HEK293 (cell line): Measurements from ENCODE around the gene CDH23.

Source experiments
- CTCF ChIP-seq: fragments of 450-650 bp; formaldehyde crosslinking; IDR thresholded peaks from 2 replicates; pipeline ENCODE4 v1.5.1; 2016; ENCODE audit warnings: missing biosample characterization, missing genetic modification characterization
- GLI4 ChIP-seq: fragments of 450-650 bp; formaldehyde crosslinking; IDR thresholded peaks from 2 replicates; pipeline ENCODE4 v1.5.1; 2016; ENCODE audit warnings: missing biosample characterization, missing genetic modification characterization
- REST ChIP-seq: fragments of 450-650 bp; formaldehyde crosslinking; IDR thresholded peaks from 2 replicates; pipeline ENCODE4 v1.5.1; 2016; ENCODE audit warnings: missing biosample characterization, missing genetic modification characterization
- ZNF114 ChIP-seq: fragments of 450-650 bp; formaldehyde crosslinking; IDR thresholded peaks from 2 replicates; pipeline ENCODE4 v1.5.0; 2017; ENCODE audit warnings: missing biosample characterization, missing genetic modification characterization
- ZNF155 ChIP-seq: fragments of 450-650 bp; formaldehyde crosslinking; IDR thresholded peaks from 2 replicates; pipeline ENCODE4 v1.5.1; 2016; ENCODE audit warnings: missing biosample characterization, missing genetic modification characterization
- ZNF274 ChIP-seq, 2 experiments: fragments of 200-500 bp in 1 of 2; fragments of 450-650 bp in 1 of 2; sonication (Bioruptor generic) in 1 of 2; formaldehyde crosslinking in 1 of 2; IDR thresholded peaks; 2 replicates each; pipeline versions ENCODE4 v1.5.1 to v1.6.1; 2014 to 2016; ENCODE audit warnings: borderline replicate concordance in 1 of 2, inconsistent platforms in 1 of 2, low read length in 1 of 2, missing biosample characterization in 1 of 2, missing genetic modification characterization in 1 of 2
- ZNF280D ChIP-seq: fragments of 450-650 bp; formaldehyde crosslinking; IDR thresholded peaks from 2 replicates; pipeline ENCODE4 v1.5.1; 2016; ENCODE audit warnings: missing biosample characterization, missing genetic modification characterization
- ZNF335 ChIP-seq: fragments of 450-650 bp; formaldehyde crosslinking; conservative IDR thresholded peaks from 2 replicates; pipeline ENCODE4 v1.5.1; 2016; ENCODE audit warnings: missing biosample characterization, missing genetic modification characterization
- ZNF670 ChIP-seq: fragments of 450-650 bp; formaldehyde crosslinking; IDR thresholded peaks from 2 replicates; pipeline ENCODE4 v1.5.1; 2016; ENCODE audit warnings: missing biosample characterization, missing genetic modification characterization, low read depth
- ZNF830 ChIP-seq: fragments of 450-650 bp; IDR thresholded peaks from 2 replicates; pipeline ENCODE4 v1.5.0; 2018; ENCODE audit warnings: missing biosample characterization, missing genetic modification characterization, low read depth, mild to moderate bottlenecking, moderate library complexity
- ZSCAN18 ChIP-seq: fragments of 450-650 bp; formaldehyde crosslinking; IDR thresholded peaks from 2 replicates; pipeline ENCODE4 v1.5.1; 2016; ENCODE audit warnings: missing biosample characterization, missing genetic modification characterization

- TF ChIP-seq CTCF (no peak), ZNF335 (tag by site-specific recombination) (no peak), REST (tag by site-specific recombination) (no peak), GLI4 (tag by site-specific recombination) (no peak), ZNF670 (no peak), ZNF114 (tag by site-specific recombination) (no peak), ZSCAN18 (tag by site-specific recombination) (no peak), ZNF274 (IDR thresholded peaks at IDR 0.05; ENCODE audit: low read length) (no peak), ZNF274 (tag by site-specific recombination; IDR thresholded peaks at IDR 0.05; ENCODE audit: borderline replicate concordance) (no peak), ZNF155 (tag by site-specific recombination) (no peak), ZNF830 (no peak), ZNF280D (tag by site-specific recombination) (no peak)
Observed at GRCh38 chr10:71542478-71542877, 145.8 kb downstream of the CDH23 start.
